K562 (cell line): ENCODE measurements around the gene UNKL. TPM values are rescaled to one million over a fixed set of nuclear protein-coding genes. Genes with fewer than 3 reads are reported as not detected.

Source experiments
- ARNT ChIP-seq, 2 experiments: fragments of 450-650 bp; IDR thresholded peaks; 2 replicates each; pipeline ENCODE4 v1.6.1; 2016; ENCODE audit warnings: mild to moderate bottlenecking in 1 of 2
- C11orf30 ChIP-seq: fragments of 450-650 bp; IDR thresholded peaks from 2 replicates; pipeline ENCODE4 v1.6.1; 2016; ENCODE audit warnings: low read depth, mild to moderate bottlenecking
- ERF ChIP-seq: fragments of 450-650 bp; formaldehyde crosslinking; IDR thresholded peaks from 2 replicates; pipeline ENCODE4 v1.4.0; 2020; ENCODE audit warnings: mild to moderate bottlenecking, mixed read lengths
- HEY1 ChIP-seq: fragments of 250-450 bp; sonication (Bioruptor Pico); IDR thresholded peaks from 2 replicates; pipeline ENCODE4 v1.5.0; 2020; ENCODE audit warnings: mild to moderate bottlenecking, moderate library complexity, borderline replicate concordance
- HMGN3 ChIP-seq: IDR thresholded peaks from 2 replicates; pipeline ENCODE4 v1.6.1; 2011; ENCODE audit warnings: borderline replicate concordance, low read depth, mild to moderate bottlenecking, mixed read lengths, low read length; ENCODE audit not compliant: insufficient read length; ENCODE audit errors: extremely low read depth
- JUND ChIP-seq, 2 experiments: IDR thresholded peaks; 2 replicates in 1 of 2; 3 replicates in 1 of 2; pipeline ENCODE4 v1.6.1; 2011; ENCODE audit warnings: borderline replicate concordance in 2 of 2, low read depth in 2 of 2, low read length in 2 of 2, improper control_type of control experiment in 1 of 2, missing biosample characterization in 1 of 2, missing genetic modification characterization in 1 of 2, missing genetic modification reagents in 1 of 2
- PHB2 ChIP-seq: fragments of 450-650 bp; IDR thresholded peaks from 2 replicates; pipeline ENCODE4 v1.6.1; 2017; ENCODE audit warnings: low read depth
- SREBF1 ChIP-seq: fragments of 150-350 bp; IDR thresholded peaks from 2 replicates; pipeline ENCODE4 v1.6.1; 2014; ENCODE audit warnings: antibody characterized with exemption, low read depth, low read length, borderline replicate concordance
- ZNF12 ChIP-seq: sonication (generic); formaldehyde crosslinking; IDR thresholded peaks from 2 replicates; pipeline ENCODE4 v1.4.0; 2020; ENCODE audit warnings: mild to moderate bottlenecking, missing genetic modification reagents
- ZNF253 ChIP-seq: fragments of 250-450 bp; sonication (Bioruptor Pico); conservative IDR thresholded peaks from 2 replicates; pipeline ENCODE4 v1.6.1; 2021; ENCODE audit warnings: mild to moderate bottlenecking
- polyA plus RNA-seq, 8 experiments: library from polyadenylated mRNA; depleted of rRNA in 4 of 8; stranded (reverse) in 5 of 8; unstranded in 3 of 8; fragments of >200 nt; fragmentation: Nextera tagmentation in 2 of 8; fragmentation: Illumina TruSeq in 1 of 8; extraction: Ambion mirVana in 2 of 8; extraction: Trizol in 1 of 8; gene quantifications; 2 replicates each; pipeline versions ENCODE4 v1.2.1 to v1.2.3, GENCODE V29; 2011 to 2014; ENCODE audit warnings: inconsistent platforms in 1 of 8, missing spikeins in 1 of 8
- total RNA-seq, 7 experiments: library from RNA; depleted of rRNA in 6 of 7; stranded (reverse); fragments of >200 nt in 6 of 7; fragmentation: Illumina TruSeq in 2 of 7; extraction: Trizol in 2 of 7; gene quantifications; 2 replicates each; pipeline versions ENCODE4 v1.2.1 to v1.2.3, GENCODE V29; 2011 to 2021; ENCODE audit warnings: low replicate concordance in 1 of 7
- TF ChIP-seq, protein P1 (sequence below): fragments of 250-450 bp; sonication (Bioruptor Pico); IDR thresholded peaks from 2 replicates; pipeline ENCODE4 v1.5.0; 2020; ENCODE audit warnings: mild to moderate bottlenecking, borderline replicate concordance
- TF ChIP-seq, protein P2 (sequence below): fragments of 450-650 bp; IDR thresholded peaks from one replicate; pipeline ENCODE4 v1.6.1; 2018; ENCODE audit warnings: mild to moderate bottlenecking, moderate library complexity; ENCODE audit not compliant: partially characterized antibody
- TF ChIP-seq, protein P3 (sequence below), 3 experiments: fragments of 200-800 bp in 1 of 3; sonication (Bioruptor generic) in 1 of 3; sonication (generic) in 1 of 3; formaldehyde crosslinking in 1 of 3; IDR thresholded peaks; 2 replicates each; pipeline versions ENCODE4 v1.6.1 to v1.8.0; 2016 to 2022; ENCODE audit warnings: mild to moderate bottlenecking in 2 of 3, missing compliant biosample characterization in 2 of 3, missing genetic modification characterization in 2 of 3, missing genetic modification reagents in 1 of 3
- TF ChIP-seq, protein P4 (sequence below): fragments of 450-650 bp; conservative IDR thresholded peaks from 2 replicates; pipeline ENCODE4 v1.6.1; 2016; ENCODE audit warnings: missing genetic modification characterization, low read depth, mild to moderate bottlenecking, missing compliant biosample characterization, moderate library complexity
- TF ChIP-seq, protein P5 (sequence below): sonication (generic); formaldehyde crosslinking; IDR thresholded peaks from 2 replicates; pipeline ENCODE4 v1.8.1; 2022; ENCODE audit warnings: missing genetic modification reagents
- TF ChIP-seq, protein P6 (sequence below): fragments of 450-650 bp; formaldehyde crosslinking; IDR thresholded peaks from 2 replicates; pipeline ENCODE4 v1.4.0; 2020; ENCODE audit warnings: mild to moderate bottlenecking, moderate library complexity

Gene UNKL
- total and polyA plus RNA-seq, 9 of the 15 experiments (the other 6 are each of a cell fraction or from before 2014, with no cell fraction given): 0.37 to 30.2 (median 5.1) TPM

DNA sequence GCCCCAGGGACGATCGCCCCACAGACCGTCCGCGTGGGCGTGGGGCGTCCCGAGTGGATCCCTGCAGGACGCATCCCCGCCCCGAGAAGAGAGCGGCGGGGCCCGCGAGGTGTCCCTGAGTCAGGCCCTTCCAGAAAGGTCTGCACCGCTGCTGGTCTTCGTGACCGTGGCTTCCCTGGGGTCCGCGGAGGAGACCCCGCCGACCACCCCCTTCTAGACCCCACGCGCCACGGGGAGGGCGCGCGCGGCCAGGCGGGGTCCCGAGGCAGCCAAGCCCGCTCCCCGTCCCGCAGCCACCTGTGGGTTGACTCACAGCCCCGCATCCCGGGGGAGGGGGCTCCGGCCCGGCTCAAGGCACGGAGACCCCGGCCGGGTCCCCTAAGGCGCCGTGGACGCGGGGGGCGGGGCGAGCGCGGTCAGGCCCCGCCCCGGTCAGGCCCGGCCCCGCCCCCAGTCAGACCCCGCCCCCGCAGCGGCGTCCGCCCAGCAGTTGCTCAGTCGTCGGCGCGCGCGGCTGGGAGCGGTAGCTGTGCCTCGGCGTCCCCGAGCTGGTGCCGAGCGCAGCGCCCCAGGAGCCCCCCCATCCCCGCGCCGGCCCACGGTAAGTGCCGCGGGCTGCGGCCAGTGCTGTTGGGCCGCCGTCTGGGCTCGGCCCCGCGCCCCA, 81.2 kb downstream of the UNKL start, which contains the start of gene BAIAP3 (continued):
- TF ChIP-seq, protein P1, sequence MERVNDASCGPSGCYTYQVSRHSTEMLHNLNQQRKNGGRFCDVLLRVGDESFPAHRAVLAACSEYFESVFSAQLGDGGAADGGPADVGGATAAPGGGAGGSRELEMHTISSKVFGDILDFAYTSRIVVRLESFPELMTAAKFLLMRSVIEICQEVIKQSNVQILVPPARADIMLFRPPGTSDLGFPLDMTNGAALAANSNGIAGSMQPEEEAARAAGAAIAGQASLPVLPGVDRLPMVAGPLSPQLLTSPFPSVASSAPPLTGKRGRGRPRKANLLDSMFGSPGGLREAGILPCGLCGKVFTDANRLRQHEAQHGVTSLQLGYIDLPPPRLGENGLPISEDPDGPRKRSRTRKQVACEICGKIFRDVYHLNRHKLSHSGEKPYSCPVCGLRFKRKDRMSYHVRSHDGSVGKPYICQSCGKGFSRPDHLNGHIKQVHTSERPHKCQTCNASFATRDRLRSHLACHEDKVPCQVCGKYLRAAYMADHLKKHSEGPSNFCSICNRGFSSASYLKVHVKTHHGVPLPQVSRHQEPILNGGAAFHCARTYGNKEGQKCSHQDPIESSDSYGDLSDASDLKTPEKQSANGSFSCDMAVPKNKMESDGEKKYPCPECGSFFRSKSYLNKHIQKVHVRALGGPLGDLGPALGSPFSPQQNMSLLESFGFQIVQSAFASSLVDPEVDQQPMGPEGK (CRISPR knock-in tag): no peak
- TF ChIP-seq C11orf30: no peak
- TF ChIP-seq, protein P2, sequence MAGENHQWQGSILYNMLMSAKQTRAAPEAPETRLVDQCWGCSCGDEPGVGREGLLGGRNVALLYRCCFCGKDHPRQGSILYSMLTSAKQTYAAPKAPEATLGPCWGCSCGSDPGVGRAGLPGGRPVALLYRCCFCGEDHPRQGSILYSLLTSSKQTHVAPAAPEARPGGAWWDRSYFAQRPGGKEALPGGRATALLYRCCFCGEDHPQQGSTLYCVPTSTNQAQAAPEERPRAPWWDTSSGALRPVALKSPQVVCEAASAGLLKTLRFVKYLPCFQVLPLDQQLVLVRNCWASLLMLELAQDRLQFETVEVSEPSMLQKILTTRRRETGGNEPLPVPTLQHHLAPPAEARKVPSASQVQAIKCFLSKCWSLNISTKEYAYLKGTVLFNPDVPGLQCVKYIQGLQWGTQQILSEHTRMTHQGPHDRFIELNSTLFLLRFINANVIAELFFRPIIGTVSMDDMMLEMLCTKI: no peak
- TF ChIP-seq, protein P3, sequence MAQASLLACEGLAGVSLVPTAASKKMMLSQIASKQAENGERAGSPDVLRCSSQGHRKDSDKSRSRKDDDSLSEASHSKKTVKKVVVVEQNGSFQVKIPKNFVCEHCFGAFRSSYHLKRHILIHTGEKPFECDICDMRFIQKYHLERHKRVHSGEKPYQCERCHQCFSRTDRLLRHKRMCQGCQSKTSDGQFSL (CRISPR knock-in tag; IDR thresholded peaks at IDR 0.05): peak; percentile 15; the same call in 1 of the 2 replicates
- TF ChIP-seq, protein P3 (tag; IDR thresholded peaks at IDR 0.05): no peak
- TF ChIP-seq SREBF1: no peak
- no peak for TF ChIP-seq ZNF253
- TF ChIP-seq HEY1 (CRISPR knock-in tag): no peak
- TF ChIP-seq, protein P4, sequence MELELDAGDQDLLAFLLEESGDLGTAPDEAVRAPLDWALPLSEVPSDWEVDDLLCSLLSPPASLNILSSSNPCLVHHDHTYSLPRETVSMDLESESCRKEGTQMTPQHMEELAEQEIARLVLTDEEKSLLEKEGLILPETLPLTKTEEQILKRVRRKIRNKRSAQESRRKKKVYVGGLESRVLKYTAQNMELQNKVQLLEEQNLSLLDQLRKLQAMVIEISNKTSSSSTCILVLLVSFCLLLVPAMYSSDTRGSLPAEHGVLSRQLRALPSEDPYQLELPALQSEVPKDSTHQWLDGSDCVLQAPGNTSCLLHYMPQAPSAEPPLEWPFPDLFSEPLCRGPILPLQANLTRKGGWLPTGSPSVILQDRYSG: no peak
- TF ChIP-seq, protein P5, sequence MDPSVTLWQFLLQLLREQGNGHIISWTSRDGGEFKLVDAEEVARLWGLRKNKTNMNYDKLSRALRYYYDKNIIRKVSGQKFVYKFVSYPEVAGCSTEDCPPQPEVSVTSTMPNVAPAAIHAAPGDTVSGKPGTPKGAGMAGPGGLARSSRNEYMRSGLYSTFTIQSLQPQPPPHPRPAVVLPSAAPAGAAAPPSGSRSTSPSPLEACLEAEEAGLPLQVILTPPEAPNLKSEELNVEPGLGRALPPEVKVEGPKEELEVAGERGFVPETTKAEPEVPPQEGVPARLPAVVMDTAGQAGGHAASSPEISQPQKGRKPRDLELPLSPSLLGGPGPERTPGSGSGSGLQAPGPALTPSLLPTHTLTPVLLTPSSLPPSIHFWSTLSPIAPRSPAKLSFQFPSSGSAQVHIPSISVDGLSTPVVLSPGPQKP (CRISPR knock-in tag): no peak
- TF ChIP-seq ERF (CRISPR knock-in tag): peak; percentile 41; the same call in 1 of the 2 replicates
- TF ChIP-seq PHB2: no peak
- TF ChIP-seq ARNT (IDR thresholded peaks at IDR 0.05): no peak
- peak; percentile 37 for TF ChIP-seq HMGN3
- no peak for TF ChIP-seq JUND (IDR thresholded peaks at IDR 0.05; ENCODE audit: borderline replicate concordance, low read depth, low read length)
- no peak for TF ChIP-seq JUND (tag; IDR thresholded peaks at IDR 0.05; ENCODE audit: borderline replicate concordance, low read depth, low read length)
- TF ChIP-seq, protein P6, sequence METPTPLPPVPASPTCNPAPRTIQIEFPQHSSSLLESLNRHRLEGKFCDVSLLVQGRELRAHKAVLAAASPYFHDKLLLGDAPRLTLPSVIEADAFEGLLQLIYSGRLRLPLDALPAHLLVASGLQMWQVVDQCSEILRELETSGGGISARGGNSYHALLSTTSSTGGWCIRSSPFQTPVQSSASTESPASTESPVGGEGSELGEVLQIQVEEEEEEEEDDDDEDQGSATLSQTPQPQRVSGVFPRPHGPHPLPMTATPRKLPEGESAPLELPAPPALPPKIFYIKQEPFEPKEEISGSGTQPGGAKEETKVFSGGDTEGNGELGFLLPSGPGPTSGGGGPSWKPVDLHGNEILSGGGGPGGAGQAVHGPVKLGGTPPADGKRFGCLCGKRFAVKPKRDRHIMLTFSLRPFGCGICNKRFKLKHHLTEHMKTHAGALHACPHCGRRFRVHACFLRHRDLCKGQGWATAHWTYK (CRISPR knock-in tag): no peak
- no peak for TF ChIP-seq ZNF12
